Loucy (cell line): ENCODE data around the gene LENG8.
"Not testable (repeated sequence)": the region's sequence is repeated elsewhere in the genome, so short reads cannot be mapped to it uniquely, and the experiment has no call there.

ENCODE experiments used
- H2AFZ ChIP-seq: fragments of 200-600 bp; sonication (generic); 2 replicates; pipeline ENCODE4 v1.6.0; 2016; ENCODE audit warnings: antibody characterized with exemption, mild to moderate bottlenecking, low read length, moderate library complexity
- H3F3A ChIP-seq: fragments of 200-600 bp; 2 replicates; pipeline ENCODE4 v1.6.0; 2016; ENCODE audit warnings: antibody characterized with exemption, low read depth, mild to moderate bottlenecking
- H3K27me3 ChIP-seq: fragments of 200-600 bp; sonication (generic); 2 replicates; pipeline ENCODE4 v1.6.1; 2014; ENCODE audit warnings: low read length, mild to moderate bottlenecking; ENCODE audit not compliant: insufficient read depth, poor library complexity, severe bottlenecking
- H3K36me3 ChIP-seq: fragments of 200-600 bp; sonication (generic); 2 replicates; pipeline ENCODE4 v1.6.1; 2016; ENCODE audit warnings: low read length; ENCODE audit not compliant: insufficient read depth
- H3K4me1 ChIP-seq: fragments of 200-600 bp; sonication (generic); 2 replicates; pipeline ENCODE4 v1.5.1; 2014; ENCODE audit warnings: low read length, mild to moderate bottlenecking; ENCODE audit not compliant: insufficient read depth, poor library complexity, severe bottlenecking
- H3K4me2 ChIP-seq: fragments of 200-600 bp; sonication (generic); 2 replicates; pipeline ENCODE4 v1.6.0; 2014; ENCODE audit warnings: antibody characterized with exemption, low read length, low read depth, mild to moderate bottlenecking; ENCODE audit not compliant: poor library complexity, severe bottlenecking
- H3K4me3 ChIP-seq: fragments of 200-600 bp; sonication (generic); 2 replicates; pipeline ENCODE4 v1.5.1; 2014; ENCODE audit warnings: low read length, mild to moderate bottlenecking, mixed read lengths; ENCODE audit not compliant: poor library complexity, severe bottlenecking
- H3K79me2 ChIP-seq: fragments of 200-600 bp; sonication (generic); 2 replicates; pipeline ENCODE4 v1.6.1; 2014; ENCODE audit warnings: low read length; ENCODE audit not compliant: insufficient read depth
- H3K9ac ChIP-seq: fragments of 200-600 bp; sonication (generic); 2 replicates; pipeline ENCODE4 v1.6.0; 2014; ENCODE audit warnings: mild to moderate bottlenecking, low read depth, low read length, moderate library complexity; ENCODE audit not compliant: poor library complexity, severe bottlenecking
- H3K9me2 ChIP-seq: fragments of 200-600 bp; sonication (generic); replicated peaks from 2 replicates; pipeline ENCODE4 v1.6.1; 2016; ENCODE audit warnings: low read depth, low read length, mixed read lengths
- H3K9me3 ChIP-seq: fragments of 200-600 bp; sonication (generic); 2 replicates; pipeline ENCODE4 v1.6.1; 2014; ENCODE audit warnings: mild to moderate bottlenecking, antibody characterized with exemption, low read length, low read depth; ENCODE audit not compliant: insufficient read depth
- H4K20me1 ChIP-seq: fragments of 200-600 bp; sonication (generic); 2 replicates; pipeline ENCODE4 v1.6.0; 2014; ENCODE audit warnings: antibody characterized with exemption, low read length, mild to moderate bottlenecking; ENCODE audit not compliant: insufficient read depth, poor library complexity, severe bottlenecking
- EZH2phosphoT487 ChIP-seq: fragments of 200-600 bp; IDR thresholded peaks from 2 replicates; pipeline ENCODE4 v1.6.1; 2018; ENCODE audit warnings: antibody characterized with exemption, mild to moderate bottlenecking, moderate library complexity, borderline replicate concordance
- TF ChIP-seq, protein P1 (sequence below): fragments of 200-600 bp; sonication (generic); conservative IDR thresholded peaks from 2 replicates; pipeline ENCODE4 v1.5.1; 2014; ENCODE audit warnings: mild to moderate bottlenecking, antibody characterized with exemption, low read length

The LENG8 gene

DNA sequence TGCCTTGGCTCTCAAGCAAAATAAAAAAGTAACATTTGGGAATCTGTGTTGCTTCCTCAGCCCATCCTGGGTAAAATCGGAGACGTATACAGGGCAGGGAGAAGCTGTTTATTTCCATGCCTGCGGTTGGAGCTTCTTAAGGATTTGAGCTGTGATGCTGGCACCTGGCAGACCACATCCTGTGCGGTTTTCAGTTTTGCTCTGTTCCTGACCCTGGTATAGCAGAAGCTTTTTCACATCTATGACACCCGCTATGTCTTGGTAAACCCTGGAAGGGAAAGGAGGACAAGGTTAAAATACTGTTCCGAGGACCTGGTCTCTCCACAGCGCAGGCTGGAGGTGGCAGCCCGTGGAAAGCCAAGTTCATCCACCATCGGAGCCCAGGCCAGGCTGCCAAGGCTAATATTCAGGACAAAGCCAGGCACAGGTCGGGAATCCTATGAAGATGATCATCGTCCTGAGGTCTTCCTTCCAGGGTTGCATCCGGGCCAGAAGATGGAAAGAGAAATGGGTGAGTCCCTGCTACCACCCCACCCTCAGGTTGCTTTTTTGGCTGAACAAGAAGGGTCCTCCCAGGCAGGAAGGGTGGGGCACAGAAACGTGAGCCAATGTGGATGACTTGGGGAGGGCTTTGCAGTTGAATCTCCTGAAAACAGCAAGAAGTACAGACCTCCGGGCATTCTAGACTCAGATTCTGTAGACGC lies 48.9 kb downstream of the LENG8 start:
- H3K4me1 ChIP-seq, H2AFZ ChIP-seq, H3K36me3 ChIP-seq, H3K9me2 ChIP-seq, H4K20me1 ChIP-seq, H3F3A ChIP-seq, H3K27me3 ChIP-seq, H3K9me3 ChIP-seq, H3K79me2 ChIP-seq: not testable (repeated sequence)
- H3K4me2 ChIP-seq: peak overlapping the region; percentile 66
- H3K9ac ChIP-seq: peak overlapping the region; percentile 71
- H3K4me3 ChIP-seq: peak overlapping the region; percentile 70

DNA sequence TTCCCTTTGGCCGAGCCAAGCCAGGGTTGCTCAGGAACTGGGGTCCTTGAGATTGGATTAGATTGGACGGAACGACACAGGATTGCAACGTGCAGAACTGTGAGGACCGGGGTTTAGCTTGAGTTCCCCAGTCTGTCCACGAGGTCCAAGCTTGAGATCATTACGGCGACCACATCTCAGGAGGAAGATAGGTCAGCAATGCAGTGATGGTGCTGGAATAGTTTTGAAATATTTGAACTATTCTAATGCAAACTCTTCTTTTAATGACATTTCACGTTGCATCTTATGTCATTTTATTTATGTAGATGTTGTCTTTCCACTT lies 49.4 kb downstream of the LENG8 start:
- Histone ChIP-seq H3K4me3 (peak overlapping the region; percentile 70), H3K4me2 (peak overlapping the region; percentile 66), H3K9ac (peak overlapping the region; percentile 71)
- not testable (repeated sequence) for H3K27me3 ChIP-seq, H4K20me1 ChIP-seq, H3K36me3 ChIP-seq, H3K9me3 ChIP-seq, H3K79me2 ChIP-seq, H2AFZ ChIP-seq, H3K4me1 ChIP-seq, H3K9me2 ChIP-seq, H3F3A ChIP-seq

DNA sequence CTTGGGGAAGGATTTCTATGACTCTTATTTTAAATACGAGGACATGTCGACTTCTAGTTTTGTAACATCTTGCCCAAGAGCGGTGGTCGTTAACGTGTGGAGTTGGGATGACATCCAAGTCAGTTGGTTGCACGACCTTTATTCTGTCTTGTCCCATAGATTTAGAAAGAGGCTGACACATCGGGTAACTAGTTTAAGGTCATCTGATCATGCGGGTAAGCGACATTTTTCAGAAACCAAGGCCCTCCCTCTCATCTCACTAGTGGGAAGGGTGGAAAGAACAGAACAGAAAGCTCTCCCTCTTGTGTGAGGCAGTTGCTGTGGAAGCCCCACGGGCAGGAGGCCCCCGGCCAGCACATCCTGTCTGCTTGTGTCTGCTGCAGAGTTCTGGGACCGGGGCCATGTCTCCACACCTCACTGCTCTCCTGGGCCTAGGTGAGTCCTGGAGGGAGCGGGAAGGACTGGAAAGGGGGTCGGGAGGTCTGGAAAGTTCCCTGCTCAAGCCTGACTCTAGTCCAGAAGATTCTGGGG lies 53.6 kb downstream of the LENG8 start, which contains the start of gene LAIR2:
Gene LAIR2 (plus strand): TSS at position 314 of the 531 bp plus-strand sequence. CDS start 88 bp downstream, at position 402.
- Histone ChIP-seq H2AFZ (peak within 1 kb of the TSS; percentile 51; the same call in 1 of the 2 replicates), H3K4me2 (peak within 1 kb of the TSS; percentile 66), H4K20me1 (no peaks in the 10 kb centered on the region), H3K9me2 (no peaks in the 10 kb centered on the region), H3K79me2 (peaks cover 4% of the 10 kb centered on the region), H3K4me1 (peaks cover 10% of the 10 kb centered on the region), H3K27me3 (no peaks in the 10 kb centered on the region), H3K36me3 (no peaks in the 10 kb centered on the region), H3K9me3 (no peaks in the 10 kb centered on the region), H3F3A (no peaks in the 10 kb centered on the region), H3K4me3 (peak within 1 kb of the TSS; percentile 67), H3K9ac (peak within 1 kb of the TSS; percentile 52)
- TF ChIP-seq, protein P1, sequence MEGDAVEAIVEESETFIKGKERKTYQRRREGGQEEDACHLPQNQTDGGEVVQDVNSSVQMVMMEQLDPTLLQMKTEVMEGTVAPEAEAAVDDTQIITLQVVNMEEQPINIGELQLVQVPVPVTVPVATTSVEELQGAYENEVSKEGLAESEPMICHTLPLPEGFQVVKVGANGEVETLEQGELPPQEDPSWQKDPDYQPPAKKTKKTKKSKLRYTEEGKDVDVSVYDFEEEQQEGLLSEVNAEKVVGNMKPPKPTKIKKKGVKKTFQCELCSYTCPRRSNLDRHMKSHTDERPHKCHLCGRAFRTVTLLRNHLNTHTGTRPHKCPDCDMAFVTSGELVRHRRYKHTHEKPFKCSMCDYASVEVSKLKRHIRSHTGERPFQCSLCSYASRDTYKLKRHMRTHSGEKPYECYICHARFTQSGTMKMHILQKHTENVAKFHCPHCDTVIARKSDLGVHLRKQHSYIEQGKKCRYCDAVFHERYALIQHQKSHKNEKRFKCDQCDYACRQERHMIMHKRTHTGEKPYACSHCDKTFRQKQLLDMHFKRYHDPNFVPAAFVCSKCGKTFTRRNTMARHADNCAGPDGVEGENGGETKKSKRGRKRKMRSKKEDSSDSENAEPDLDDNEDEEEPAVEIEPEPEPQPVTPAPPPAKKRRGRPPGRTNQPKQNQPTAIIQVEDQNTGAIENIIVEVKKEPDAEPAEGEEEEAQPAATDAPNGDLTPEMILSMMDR: no peak
- TF ChIP-seq EZH2phosphoT487: no peak

DNA sequence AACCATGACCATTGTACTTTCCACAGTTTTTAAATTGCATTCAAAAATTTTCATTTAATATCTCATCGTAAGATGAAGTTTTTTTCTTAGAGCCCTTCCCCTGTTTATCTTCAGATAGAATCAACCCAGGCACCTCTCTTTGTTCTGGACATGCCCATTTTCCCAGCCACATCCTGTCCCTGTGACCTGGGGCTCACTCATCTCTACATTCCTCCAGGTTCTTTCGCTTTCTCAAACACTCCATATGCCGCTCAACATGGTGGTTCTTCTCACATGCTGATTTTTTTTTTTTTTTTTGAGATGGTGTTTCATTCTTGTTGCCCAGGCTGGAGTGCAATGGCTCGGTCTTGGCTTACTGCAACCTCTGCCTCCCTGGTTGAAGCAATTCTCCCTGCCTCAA lies 56.5 kb downstream of the LENG8 start:
- not testable (repeated sequence) for H3K79me2 ChIP-seq, H3K27me3 ChIP-seq, H3K9me3 ChIP-seq, H3K9ac ChIP-seq, H3K4me3 ChIP-seq, H3K36me3 ChIP-seq, H4K20me1 ChIP-seq, H3K9me2 ChIP-seq, H2AFZ ChIP-seq, H3F3A ChIP-seq
- Histone ChIP-seq H3K4me1 (peaks cover 19% of the 10 kb centered on the region), H3K4me2 (peak overlapping the region; percentile 34)
